Limb (tissue), 2 donors: Measurements from ENCODE around the gene HGD.

ENCODE experiments used
- DNase-seq, 2 donors: peaks; one replicate each; pipeline ENCODE4 v3.0.0-alpha.2; 2016; ENCODE audit errors: extremely low spot score in 2 of 2

The HGD gene

GRCh38 chr3:120587332-120587975 is 94.6 kb downstream of the HGD start:
- DNase-seq = no peak
